Stimulated activated CD4-positive, alpha-beta T cell treated with anti-CD3 and anti-CD28 coated beads, Interleukin-12 subunit alpha, Interleukin-12 subunit beta, amount 100 ng/mL, for 24 hours (primary cell): ENCODE measurements around the gene PLB1.

ENCODE experiments used
- DNase-seq, 2 experiments: peaks; one replicate each; pipeline ENCODE4 v3.0.0-alpha.2; 2020; ENCODE audit warnings: low read depth in 2 of 2

PLB1 gene

DNA sequence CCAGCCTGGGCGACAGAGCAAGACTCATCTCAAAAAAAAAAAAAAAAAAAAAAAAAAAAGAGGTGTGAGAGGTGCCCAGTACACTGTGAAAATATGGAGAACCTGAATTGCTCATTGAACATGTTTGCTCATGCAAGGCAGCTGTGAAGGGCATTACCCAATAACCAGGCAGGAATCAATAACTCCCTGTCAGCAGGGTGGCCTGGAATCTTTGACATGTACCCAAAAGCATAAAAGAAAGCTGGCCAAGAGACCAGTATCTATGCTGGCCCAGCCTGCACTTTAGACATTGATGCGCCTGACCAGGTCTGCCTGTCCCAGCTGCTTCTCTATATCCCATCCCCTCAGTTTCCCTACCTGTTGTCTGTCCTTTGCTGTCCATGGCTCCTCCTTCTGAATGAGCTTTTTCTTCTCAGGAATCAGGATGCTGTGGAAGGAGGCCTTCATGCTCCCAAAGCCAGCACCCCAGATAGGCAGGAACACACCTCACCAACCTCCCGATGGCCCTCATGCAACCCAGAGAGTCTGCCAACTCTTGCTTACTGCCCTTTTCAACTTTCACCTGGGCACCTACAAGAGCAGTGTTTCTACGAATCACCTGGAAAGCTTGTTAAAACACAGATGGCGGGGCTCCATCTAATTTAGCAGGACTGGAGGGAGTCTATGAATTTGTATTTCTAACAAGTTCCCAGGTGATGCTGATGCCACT is 172.4 kb downstream of the PLB1 start:
- no peak for DNase-seq

DNA sequence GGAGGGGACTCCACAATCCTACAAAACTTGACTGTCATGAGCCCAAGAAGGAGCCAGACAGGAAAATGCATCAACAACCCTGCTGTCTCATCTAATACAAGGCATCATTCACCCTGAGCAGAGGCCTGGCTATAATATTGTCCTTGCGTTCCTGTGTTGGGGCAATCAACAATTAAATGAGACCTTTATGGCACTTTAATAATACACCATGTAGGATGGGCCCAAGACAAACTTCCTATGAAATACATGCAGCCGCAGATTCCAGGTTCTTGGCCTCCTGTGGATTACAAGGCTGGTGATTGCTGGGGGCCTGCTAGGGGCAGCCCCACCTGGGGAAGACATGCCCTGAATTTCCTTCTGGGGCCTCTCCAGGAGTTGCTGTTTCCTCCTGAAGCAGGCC is 173.0 kb downstream of the PLB1 start:
- no peak for DNase-seq

DNA sequence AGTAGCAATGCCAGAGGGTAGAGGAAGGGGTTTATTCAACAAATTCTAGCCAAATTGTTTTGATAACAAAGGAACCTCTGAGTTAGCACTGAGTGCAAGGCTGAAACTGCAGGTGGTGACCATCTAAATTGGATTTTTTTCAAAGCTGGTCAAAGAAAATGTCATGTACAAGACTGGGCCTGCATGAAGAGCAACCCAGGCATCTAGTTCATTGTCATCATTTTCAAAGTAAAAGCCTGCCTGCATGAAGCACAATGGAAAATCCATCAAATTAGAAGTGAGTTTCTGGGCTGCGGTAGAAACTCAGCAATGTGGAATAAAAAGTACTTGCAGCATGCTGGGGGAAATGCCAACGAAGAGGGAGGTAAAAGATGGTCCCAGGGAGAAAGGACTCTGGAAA is 175.0 kb downstream of the PLB1 start:
- no peak for DNase-seq

DNA sequence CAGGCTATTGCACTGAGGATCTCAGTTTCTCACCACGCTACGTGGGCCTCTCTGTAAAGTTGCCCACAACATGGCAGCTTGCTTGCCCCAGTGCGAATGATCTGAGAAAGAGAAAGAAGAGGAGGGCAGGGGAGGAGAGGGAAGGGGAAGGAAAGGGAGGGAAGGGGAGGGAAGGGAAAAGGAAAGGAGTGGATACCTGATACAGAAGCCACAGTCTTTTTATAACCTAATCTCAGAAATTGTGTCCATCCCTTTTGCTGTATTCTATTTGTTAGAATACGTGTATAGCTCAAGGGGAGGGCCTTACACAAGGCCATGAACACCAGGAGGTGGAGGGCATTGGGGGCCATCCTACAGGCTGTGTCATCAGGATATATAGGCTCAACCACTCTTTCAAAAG is 177.5 kb downstream of the PLB1 start:
- no peak for DNase-seq

DNA sequence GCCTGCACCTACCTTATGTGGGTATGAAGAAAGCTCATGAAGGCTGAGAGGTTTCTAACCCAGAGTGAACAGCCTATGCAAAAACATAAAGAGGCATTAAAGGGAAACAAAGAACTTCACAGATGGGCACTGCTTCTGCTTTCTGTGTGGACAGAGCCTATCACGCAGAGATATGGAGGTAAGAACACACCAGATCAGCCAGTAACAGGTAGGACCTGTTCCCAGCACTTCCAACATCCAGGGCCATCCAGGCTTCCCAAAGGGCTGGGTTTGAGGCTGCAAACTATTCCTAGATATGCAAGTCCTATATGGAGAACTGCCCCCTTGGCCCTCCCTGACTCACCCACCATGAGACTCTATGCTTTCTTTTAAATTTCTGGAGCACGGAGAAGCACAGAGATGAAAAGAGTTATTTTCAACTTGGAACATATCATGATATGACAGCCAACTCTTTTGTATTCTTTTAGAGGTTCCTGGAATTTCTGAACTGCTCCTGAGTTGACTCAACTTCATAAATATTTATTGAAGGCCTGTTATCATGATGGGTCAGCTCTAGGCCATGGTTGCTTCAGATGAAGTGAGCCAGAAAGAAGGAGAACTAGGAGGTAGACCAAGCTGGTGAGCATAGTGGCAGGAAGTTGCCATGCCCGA is 178.3 kb downstream of the PLB1 start:
- no peak for DNase-seq

DNA sequence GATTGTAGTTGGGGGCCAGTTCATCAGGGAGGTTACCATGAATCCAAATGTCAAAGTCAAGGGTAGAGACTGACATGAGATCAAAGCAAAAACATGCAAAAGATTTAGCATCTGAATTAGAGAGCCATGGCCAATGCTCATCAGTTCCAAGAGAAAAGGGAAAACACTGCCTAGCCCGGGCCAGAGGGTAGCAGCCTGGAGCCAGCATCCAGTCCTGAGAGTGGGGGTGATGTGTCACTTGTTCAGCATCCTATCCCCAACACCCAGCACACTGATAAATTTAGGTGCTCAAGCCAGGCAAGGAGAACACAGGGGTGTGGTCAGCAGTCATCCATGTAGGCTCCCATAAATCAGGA is 178.8 kb downstream of the PLB1 start:
- no peak for DNase-seq

DNA sequence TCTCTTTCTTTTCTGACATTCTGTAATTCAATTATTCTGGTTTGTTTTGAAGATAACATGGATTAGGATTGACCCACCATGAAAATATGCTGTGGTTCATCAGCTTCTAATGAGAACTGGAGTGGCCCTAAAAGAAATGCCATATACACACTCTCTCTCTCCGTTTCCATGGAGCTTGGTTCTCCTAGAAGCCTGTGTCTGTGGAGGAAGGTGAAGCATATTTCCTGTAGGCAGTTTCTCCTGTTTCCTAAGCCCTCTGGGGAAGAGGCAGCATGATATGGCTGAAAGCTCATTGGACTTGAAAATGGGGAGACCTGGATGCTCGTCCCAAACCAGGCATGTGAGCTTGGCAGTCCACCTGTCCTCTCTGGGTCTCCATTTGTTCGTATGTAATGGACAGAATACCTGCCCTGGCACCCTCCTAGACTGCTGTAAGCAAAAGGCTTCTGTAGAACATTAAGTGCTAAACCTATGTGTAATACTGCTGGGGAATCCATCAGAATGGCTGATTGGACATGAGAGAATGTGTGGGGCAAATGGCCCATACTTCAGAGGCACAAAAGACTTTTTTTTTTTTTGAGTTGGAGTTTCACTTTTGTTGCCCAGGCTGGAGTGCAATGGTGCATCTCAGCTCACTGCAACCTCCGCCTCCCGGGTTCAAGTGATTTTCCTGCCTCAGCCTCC is 180.4 kb downstream of the PLB1 start:
- no peak for DNase-seq

DNA sequence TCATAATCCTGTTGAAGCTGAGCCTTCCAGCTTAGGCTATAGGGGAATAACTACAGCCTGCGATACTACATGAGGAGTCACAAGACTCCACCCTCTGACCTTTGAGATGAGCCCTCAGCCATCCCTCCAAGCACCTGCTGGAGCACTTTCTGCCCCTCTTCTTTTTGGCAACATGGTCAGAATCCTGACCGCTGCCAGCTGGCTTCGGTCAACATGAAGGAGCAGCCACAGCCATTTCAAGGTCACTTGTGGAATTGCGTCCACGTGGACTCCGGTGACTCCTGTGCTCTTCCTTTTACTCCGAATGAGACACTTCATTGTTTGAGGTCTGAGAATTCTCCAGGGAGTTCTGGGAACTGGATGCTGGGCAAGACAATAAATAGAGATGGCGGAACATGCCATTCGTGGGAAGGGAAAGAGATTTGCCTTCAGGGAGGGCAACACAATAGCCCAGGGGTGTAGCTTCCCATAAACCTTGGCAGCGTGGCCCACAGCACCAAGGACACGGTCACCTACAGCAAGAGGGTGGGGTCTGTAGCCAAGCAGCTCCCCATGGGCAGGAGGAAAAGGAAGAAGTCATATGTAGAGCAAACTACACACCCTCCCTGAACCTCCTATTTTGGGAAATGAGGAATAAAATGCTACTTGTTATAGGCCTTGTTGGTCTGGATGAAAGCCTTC is 182.5 kb downstream of the PLB1 start:
- DNase-seq = no peak

DNA sequence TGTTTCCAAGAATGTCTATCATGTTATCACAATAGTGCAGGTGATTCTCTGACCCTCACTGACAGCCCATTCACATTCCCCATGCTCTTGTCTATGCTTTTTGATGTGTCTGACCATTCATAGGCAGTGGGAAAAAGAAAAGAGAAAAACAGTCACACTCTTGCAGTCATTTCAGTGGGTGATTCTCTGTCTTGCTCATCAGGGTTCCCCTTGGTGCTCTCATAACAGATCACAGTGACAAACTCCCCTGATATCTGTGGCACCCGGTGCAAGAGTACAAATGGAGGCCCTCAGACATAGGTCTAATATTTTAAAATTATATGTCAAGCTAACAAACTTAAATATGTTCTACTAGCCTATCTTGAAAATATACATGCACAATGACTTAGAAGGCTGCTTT is 183.1 kb downstream of the PLB1 start:
- DNase-seq = no peak

DNA sequence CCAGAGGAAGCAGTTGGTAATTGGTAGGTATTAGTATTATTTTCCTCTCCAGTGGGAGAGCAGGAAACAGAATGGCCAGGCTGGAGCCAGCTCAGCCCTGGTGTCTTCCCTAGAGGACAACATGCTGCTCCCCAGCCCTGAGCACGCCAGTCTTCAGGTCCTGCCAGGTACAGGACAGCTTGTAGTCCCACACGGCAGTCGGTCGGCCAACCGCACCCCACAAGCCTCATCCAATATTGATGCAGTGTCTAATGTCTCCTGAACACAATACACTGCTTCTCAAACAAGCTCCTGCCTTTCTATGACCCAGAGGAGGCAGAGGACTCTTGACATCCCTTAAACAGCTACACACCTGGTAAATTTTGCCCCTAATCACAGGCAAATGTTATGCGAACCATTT is 184.8 kb downstream of the PLB1 start:
- no peak for DNase-seq

DNA sequence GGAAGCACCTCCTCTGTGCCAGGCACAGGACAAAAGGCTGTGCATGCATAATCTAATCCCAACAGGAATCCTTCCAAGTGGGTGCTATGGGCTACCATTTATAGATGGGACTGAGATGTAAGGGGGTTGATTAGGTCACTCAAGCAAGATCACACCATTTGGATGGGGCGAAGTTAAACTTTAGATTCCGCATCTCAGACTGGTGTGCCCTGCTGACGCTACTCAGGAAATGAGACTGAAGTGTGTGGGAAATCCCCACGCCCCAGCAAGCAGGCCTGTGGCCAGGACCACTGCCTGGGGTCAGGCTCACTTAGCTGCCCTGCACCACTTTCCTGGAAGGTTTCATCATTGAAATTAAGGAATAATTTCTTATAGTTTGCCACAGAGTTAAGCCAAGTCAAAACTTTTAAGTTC is 185.3 kb downstream of the PLB1 start:
- DNase-seq = peak; percentile 37 to 56

DNA sequence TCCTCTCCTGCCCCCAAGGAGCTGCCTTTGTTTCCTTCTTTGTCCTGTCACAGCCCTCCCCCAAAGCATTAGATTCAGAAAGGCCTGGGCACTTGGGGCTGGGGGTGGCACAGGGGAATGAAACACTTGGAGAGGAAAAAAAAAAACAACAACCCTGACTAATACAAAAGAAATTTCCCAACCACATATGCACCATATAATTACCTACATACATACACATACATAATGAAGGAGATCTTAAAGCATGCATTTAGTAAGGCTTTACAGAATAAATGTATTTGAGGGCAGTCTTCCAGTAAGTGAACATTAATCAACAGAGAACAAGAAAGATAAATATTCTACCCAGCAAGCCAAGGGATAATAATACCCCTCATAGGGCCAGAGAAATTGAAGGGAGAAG is 185.7 kb downstream of the PLB1 start:
- DNase-seq = no peak

DNA sequence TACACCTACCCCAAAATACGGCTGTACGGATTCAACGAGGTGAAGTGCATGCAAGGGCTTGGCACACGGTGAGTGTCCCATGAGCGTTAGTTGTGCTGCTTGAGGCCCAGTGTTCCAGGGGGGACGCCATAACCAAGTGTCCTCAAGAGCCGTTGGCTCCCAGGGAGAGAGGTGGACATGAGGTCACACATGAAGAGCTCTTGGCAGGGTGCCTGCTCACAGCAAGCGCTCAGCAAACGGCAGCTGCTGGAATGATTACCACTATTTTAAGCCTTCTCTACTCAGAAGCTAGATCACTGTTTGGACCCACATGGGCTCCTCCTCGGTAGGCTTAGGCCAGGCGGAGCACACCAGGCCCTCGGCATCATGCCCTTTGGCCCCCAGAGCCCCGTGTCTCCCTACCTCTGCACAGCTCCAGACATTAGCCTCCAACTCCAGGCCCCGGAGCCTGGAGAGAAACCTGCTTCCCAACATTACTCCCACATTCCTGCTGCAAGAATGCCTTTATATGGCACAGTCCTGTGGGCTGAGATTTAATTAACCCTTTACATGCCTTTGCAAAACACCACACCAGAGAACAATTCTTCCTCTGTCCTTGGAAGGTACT is 187.3 kb downstream of the PLB1 start:
- DNase-seq = no peak

DNA sequence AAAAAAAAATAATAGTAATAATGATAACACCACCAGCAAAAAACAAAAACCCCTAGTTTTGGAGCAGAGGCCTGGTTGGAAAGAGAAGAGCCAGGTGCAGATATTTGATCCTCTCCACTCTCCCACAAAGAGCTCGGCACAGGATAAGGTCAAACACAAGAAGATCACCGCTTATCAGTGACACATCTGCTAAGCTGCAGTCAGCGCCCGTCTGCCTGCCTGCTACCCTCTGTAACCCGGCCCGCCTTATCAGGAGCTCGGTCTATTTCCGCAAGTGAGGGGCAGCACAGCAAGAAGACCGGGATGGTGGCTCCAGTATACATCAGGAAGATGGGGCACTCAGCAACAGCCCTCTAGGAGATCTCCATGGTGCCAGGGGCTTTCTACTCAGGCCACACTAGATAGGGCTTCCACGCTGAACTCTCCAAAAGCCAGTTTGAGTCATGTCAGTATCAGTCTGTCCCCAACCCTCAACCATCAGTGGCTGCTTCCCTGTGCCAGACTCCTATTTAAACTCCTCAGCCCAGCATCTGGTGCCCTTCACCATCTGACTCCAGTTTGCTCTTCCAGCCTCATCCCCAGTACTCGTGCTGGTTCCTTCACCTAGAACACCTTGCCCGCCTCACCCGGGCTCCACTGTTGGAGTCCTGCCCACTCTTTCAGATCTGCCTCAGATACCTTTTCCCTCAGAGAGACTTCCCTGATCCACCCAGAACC is 188.4 kb downstream of the PLB1 start:
- DNase-seq = no peak

DNA sequence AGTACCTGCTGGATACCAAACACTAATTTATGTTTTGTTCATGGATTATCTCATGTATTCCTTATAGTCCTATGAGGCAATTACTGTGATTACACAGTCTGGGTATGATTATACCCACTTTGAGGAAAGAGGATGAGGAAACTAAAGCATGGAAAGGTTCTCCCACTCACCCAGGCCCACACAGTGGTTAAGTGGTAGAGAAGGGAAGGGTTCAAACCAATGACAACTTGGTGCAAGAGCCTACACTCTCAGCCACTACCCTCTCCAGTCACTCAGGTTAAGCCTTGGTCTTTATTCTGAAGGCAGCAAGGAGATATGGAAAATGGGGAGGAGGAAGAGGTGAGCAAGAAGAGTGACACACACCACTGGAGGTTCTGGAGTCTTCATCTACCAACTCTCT is 191.3 kb downstream of the PLB1 start:
- no peak for DNase-seq

DNA sequence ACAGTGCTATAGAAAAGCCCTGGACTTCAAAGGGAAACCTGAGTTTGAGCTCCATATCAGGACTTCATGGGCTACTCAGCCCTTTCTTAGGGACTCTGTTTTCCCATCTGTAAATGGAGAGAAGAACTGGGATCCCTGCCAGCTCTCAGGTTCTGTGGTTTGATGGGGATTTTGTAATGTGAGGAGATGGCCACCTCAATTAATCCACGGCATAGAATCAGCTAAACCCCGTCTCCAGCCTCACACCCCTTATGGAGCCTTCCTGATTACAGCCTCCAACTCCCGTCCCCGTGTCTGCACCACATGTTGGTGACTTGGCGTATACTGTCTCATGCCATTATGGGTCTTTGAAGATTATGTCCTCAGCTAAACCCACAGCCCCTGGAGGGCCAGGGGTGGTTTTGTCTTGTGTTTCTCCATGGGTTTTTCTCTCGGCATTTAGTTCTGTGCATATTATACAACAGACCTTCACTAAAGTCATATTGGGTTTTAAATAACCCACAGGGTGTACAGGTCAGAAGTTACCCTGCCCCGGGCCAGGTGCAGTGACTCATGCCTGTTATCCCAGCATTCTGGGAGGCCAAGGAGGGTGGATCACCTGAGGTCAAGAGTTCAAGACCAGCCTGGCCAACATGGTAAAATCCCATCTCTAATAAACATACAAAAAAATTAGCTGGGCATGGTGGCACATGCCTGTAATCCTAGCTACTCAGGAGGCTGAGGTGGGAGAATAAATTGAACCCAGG is 192.0 kb downstream of the PLB1 start:
- DNase-seq = no peak

DNA sequence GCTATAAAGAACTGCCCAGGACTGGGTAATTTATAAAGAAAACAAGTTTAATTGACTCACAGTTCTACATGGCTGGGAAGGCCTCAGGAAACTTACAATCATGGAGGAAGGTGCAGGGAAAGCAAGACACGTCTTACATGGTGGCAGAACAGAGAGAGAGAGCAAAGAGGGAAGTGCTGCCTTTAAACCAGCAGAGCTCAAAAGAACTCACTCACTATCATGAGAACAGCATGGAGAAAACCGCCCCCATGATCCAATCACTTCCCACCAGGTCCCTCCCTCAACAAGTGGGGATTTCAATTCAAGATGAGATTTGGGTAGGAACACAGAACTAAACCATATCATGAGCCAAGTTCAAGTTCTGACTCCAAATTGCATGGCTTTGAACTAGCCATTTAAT is 193.0 kb downstream of the PLB1 start:
- no peak for DNase-seq

DNA sequence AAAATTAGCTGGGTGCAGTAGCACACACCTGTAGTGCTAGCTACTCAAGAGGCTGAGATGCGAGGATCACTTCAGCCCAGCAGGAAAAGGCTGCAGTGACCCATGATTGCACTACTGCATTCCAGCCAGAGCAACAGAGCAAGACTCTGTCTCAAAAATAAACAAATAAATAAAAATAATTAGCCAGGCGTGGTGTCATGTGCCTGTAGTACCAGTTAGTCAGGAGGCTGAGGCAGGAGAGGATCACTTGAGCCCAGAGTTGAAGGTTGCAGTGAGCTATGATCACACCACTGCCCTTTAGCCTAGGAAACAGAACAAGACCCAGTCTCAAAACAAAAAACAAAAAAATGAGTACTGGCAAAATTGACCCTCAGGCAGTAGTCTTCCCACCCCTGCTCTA is 193.9 kb downstream of the PLB1 start:
- DNase-seq = no peak

DNA sequence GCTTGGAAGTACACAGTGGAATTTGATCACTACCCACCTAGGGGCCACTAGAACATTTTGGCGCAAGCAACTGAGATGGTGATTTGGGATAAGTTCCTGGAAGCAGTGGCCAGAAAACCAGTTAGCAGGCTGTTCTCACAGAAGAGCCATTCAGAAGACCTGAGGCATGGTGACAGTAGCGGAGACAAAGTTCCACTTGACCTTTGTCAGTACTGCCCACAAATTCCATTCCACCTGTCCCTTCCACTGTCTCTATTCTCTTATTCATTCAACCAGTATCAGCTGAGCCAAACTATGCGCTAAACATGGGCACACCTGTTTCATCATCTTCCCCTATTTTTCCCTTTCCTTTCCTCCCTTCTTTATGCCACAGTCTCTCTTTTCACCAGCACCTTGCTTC is 196.6 kb downstream of the PLB1 start:
- DNase-seq = no peak

DNA sequence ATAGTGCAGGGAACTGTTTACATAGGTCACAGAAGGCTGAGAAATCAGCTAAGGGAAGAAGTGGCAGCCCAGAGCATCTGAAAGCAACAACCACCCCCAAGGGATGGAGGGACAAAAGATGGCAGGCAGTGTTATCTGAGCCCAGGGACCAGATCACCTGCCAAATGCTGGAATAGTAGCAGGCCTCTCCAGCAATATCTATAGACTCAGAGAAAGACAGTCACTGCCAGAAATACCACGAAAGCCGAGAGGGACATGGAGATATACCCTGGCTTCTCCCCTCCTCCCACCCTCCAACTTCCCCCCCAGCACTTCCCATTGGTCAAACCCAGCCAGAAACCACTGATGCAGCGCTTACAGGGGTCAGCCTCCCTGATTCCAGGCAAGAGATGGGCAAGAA is 197.4 kb downstream of the PLB1 start:
- DNase-seq = no peak
